Stomach (tissue), 9 donors: Measurements from ENCODE around the gene PRRT2. TPM values are rescaled to one million over a fixed set of nuclear protein-coding genes. Genes with fewer than 3 reads are reported as not detected.
"Not testable (repeated sequence)": the region's sequence is repeated elsewhere in the genome, so short reads cannot be mapped to it uniquely, and the experiment has no call there.

Source experiments
- DNase-seq, 2 donors: peaks; one replicate each; pipeline versions ENCODE4 v3.0.0 to v3.0.0-alpha.2; 2013 to 2019
- H3K27ac ChIP-seq, 5 donors: fragments of 200-600 bp in 4 of 5; sonication (generic) in 4 of 5; one replicate each; pipeline ENCODE4 v1.5.1; 2013 to 2019; ENCODE audit warnings: mild to moderate bottlenecking in 1 of 5, moderate library complexity in 1 of 5
- H3K27me3 ChIP-seq, 3 donors: fragments of 200-600 bp; sonication (generic); one replicate each; pipeline ENCODE4 v1.5.1; 2017 to 2019; ENCODE audit warnings: mixed run types in 1 of 3
- H3K36me3 ChIP-seq, 4 donors: fragments of 200-600 bp; sonication (generic); 1 replicate in 3 of 4; 2 replicates in 1 of 4; pipeline ENCODE4 v1.5.1; 2016 to 2019
- H3K4me1 ChIP-seq, 4 donors: fragments of 200-600 bp; sonication (generic); one replicate each; pipeline ENCODE4 v1.5.1; 2016 to 2019
- H3K4me3 ChIP-seq, 4 donors: fragments of 200-600 bp; sonication (generic) in 3 of 4; one replicate each; pipeline ENCODE4 v1.5.1; 2016 to 2019; ENCODE audit warnings: mild to moderate bottlenecking in 1 of 4
- H3K9me3 ChIP-seq, 4 donors: fragments of 200-600 bp; sonication (generic); one replicate each; pipeline ENCODE4 v1.5.1; 2016 to 2019
- CTCF ChIP-seq, 7 experiments: fragments of 450-650 bp in 4 of 7; fragments of 200-600 bp in 3 of 7; sonication (generic) in 3 of 7; IDR thresholded peaks; one replicate each; pipeline ENCODE4 v1.5.1; 2016 to 2019; ENCODE audit warnings: antibody characterized with exemption in 7 of 7, control low read depth in 2 of 7, mild to moderate bottlenecking in 1 of 7
- EP300 ChIP-seq: sonication (generic); formaldehyde crosslinking; IDR thresholded peaks from one replicate; pipeline ENCODE4 v1.6.1; 2017; ENCODE audit warnings: antibody characterized with exemption
- POLR2A ChIP-seq, 4 donors: fragments of 450-650 bp; IDR thresholded peaks; one replicate each; pipeline ENCODE4 v1.6.1; 2016; ENCODE audit warnings: antibody characterized with exemption in 4 of 4, control low read depth in 2 of 4, mild to moderate bottlenecking in 1 of 4, moderate library complexity in 1 of 4
- POLR2AphosphoS5 ChIP-seq, 3 donors: sonication (generic); formaldehyde crosslinking; IDR thresholded peaks; one replicate each; pipeline ENCODE4 v1.6.1; 2016; ENCODE audit warnings: antibody characterized with exemption in 3 of 3
- WGBS, 5 donors: extraction: QIAGEN DNeasy Blood & Tissue Kit in 3 of 5; methylation state at CpG; one replicate each; pipeline versions ENCODE4 v1.1.5 to v1.1.7; 2013 to 2018; 5-methylcytosine and 5-hydroxymethylcytosine counted together
- intact Hi-C: fragments of 100-400 bp; cut with DNase I; formaldehyde crosslinking; loops from one replicate; pipeline ENCODE4 v1.15.1; 2023; ENCODE audit warnings: low total_unique reads
- polyA plus RNA-seq, 3 donors: library from polyadenylated mRNA; stranded (reverse); fragments of 200-250 nt; gene quantifications; one replicate each; pipeline ENCODE4 v1.2.3, GENCODE V29; 2013
- total RNA-seq, 5 donors: library from RNA; depleted of rRNA; stranded (reverse); fragments of >200 nt; gene quantifications; one replicate each; pipeline versions ENCODE4 v1.1.0 to v1.2.3, GENCODE V29; 2014 to 2016
- donor health status: healthy with polysubstance abuse.
- donor health status: Bipolar disorder and iron deficiency.
- donor health status: healthy.

Gene PRRT2
- total and polyA plus RNA-seq, 8 donors: 0.62 to 17.4 (median 4.0) TPM; not detected in 3

GRCh38 chr16:29766571-29766970 lies 45.4 kb upstream of the PRRT2 start:
- Histone ChIP-seq H3K27ac (no peak overlapping the region), H3K4me1 (peaks cover 0 to 12% (median 3%) of the 10 kb centered on the region in 4 donors), H3K36me3 (no peaks in the 10 kb centered on the region), H3K27me3 (peaks cover 0 to 6% (median 0%) of the 10 kb centered on the region in 3 donors), H3K9me3 (no peaks in the 10 kb centered on the region), H3K4me3 (no peak overlapping the region)
- intact Hi-C loops: no loop called here
- TF ChIP-seq EP300: no peak
- TF ChIP-seq CTCF (IDR thresholded peaks at IDR 0.05): no peak
- no peak for TF ChIP-seq POLR2AphosphoS5 (IDR thresholded peaks at IDR 0.05)
- no peak for TF ChIP-seq POLR2A (IDR thresholded peaks at IDR 0.05)
- no peak for DNase-seq
- WGBS, 5 donors: 79 to 94% (median 87%) methylated on average over 3 of the region's 3 CpGs

GRCh38 chr16:29767062-29767461 lies 44.9 kb upstream of the PRRT2 start:
- WGBS, 5 donors: 89 to 94% (median 93%) methylated on average over 3 of the region's 3 CpGs
- no peak for DNase-seq
- TF ChIP-seq POLR2AphosphoS5 (IDR thresholded peaks at IDR 0.05) (no peak), POLR2A (IDR thresholded peaks at IDR 0.05) (no peak), EP300 (no peak), CTCF (IDR thresholded peaks at IDR 0.05) (no peak)

GRCh38 chr16:29769507-29769906 lies 42.5 kb upstream of the PRRT2 start:
- intact Hi-C loops: no loop called here
- no peaks in the 10 kb centered on the region for H3K36me3 ChIP-seq
- WGBS, 5 donors: 81 to 90% (median 86%) methylated on average over 2 of the region's 2 CpGs
- peaks cover 0 to 12% (median 3%) of the 10 kb centered on the region in 4 donors for H3K4me1 ChIP-seq
- no peak overlapping the region for H3K27ac ChIP-seq
- TF ChIP-seq CTCF (IDR thresholded peaks at IDR 0.05) (no peak), POLR2AphosphoS5 (IDR thresholded peaks at IDR 0.05) (no peak), EP300 (no peak), POLR2A (IDR thresholded peaks at IDR 0.05) (no peak)
- H3K27me3 ChIP-seq: peaks cover 0 to under 1% (median 0%) of the 10 kb centered on the region in 3 donors
- no peaks in the 10 kb centered on the region for H3K9me3 ChIP-seq
- no peak for DNase-seq
- no peak overlapping the region for H3K4me3 ChIP-seq

More at GRCh38 chr16:29767062-29767461, 44.9 kb upstream of the PRRT2 start:
- Histone ChIP-seq H3K27ac (no peak overlapping the region), H3K4me3 (no peak overlapping the region), H3K9me3 (no peaks in the 10 kb centered on the region), H3K36me3 (no peaks in the 10 kb centered on the region), H3K4me1 (peaks cover 0 to 12% (median 3%) of the 10 kb centered on the region in 4 donors), H3K27me3 (peaks cover 0 to 6% (median 0%) of the 10 kb centered on the region in 3 donors)
- intact Hi-C loops: no loop called here

- Histone ChIP-seq H3K4me1 (peaks cover 0 to 3% (median under 1%) of the 10 kb centered on the region in 4 donors), H3K27ac (no peak overlapping the region), H3K9me3 (no peaks in the 10 kb centered on the region), H3K27me3 (no peaks in the 10 kb centered on the region), H3K36me3 (no peaks in the 10 kb centered on the region), H3K4me3 (no peak overlapping the region)
- no peak for DNase-seq
- WGBS, 5 donors: 74 to 76% (median 75%) methylated on average over 7 of the region's 7 CpGs
- TF ChIP-seq EP300 (no peak), CTCF (IDR thresholded peaks at IDR 0.05) (no peak), POLR2AphosphoS5 (IDR thresholded peaks at IDR 0.05) (no peak), POLR2A (IDR thresholded peaks at IDR 0.05) (no peak)
- intact Hi-C loops: no loop called here
Measured at GRCh38 chr16:29770250-29770929, 41.6 kb upstream of the PRRT2 start.

GRCh38 chr16:29772330-29772729 lies 39.7 kb upstream of the PRRT2 start:
- H3K27ac ChIP-seq, H3K9me3 ChIP-seq, H3K36me3 ChIP-seq, H3K4me3 ChIP-seq, intact Hi-C loops, DNase-seq, H3K4me1 ChIP-seq, H3K27me3 ChIP-seq: not testable (repeated sequence)
- WGBS, 5 donors: 80 to 88% (median 83%) methylated on average over 7 of the region's 7 CpGs
